Medulla oblongata (tissue), 1 donor: Measurements from ENCODE around the gene SALL3.
"Not testable (repeated sequence)": the region's sequence is repeated elsewhere in the genome, so short reads cannot be mapped to it uniquely, and the experiment has no call there.

Source experiments
- DNase-seq: peaks from one replicate; pipeline ENCODE4 v3.0.0-alpha.2; 2015; ENCODE audit errors: extremely low spot score

SALL3 gene

GRCh38 chr18:78979730-78980278 is at the start of gene SALL3:
SALL3 (plus strand) TSS chr18:78979818; CDS start chr18:78980275, 457 bp downstream.
- peak; percentile 52 for DNase-seq

- no peak for DNase-seq
Measured at GRCh38 chr18:78932281-78932680, 47.3 kb upstream of the SALL3 start.

- no peak for DNase-seq
Measured at GRCh38 chr18:78934003-78934402, 45.6 kb upstream of the SALL3 start.

- DNase-seq: no peak
Measured at GRCh38 chr18:78934551-78935225, 44.9 kb upstream of the SALL3 start.

- DNase-seq: no peak
Measured at GRCh38 chr18:78935406-78935805, 44.2 kb upstream of the SALL3 start.

GRCh38 chr18:78936251-78937005 is 43.2 kb upstream of the SALL3 start:
- DNase-seq: no peak

- DNase-seq: no peak
Measured at GRCh38 chr18:78937166-78937565, 42.5 kb upstream of the SALL3 start.

- no peak for DNase-seq
Measured at GRCh38 chr18:78939105-78939504, 40.5 kb upstream of the SALL3 start.

GRCh38 chr18:78939734-78940494 is 39.7 kb upstream of the SALL3 start:
- DNase-seq: no peak

- not testable (repeated sequence) for DNase-seq
Measured at GRCh38 chr18:78942236-78942635, 37.4 kb upstream of the SALL3 start.

- DNase-seq: no peak
Measured at GRCh38 chr18:78945628-78946027, 34.0 kb upstream of the SALL3 start.

GRCh38 chr18:78947291-78947690 is 32.3 kb upstream of the SALL3 start:
- no peak for DNase-seq

- DNase-seq: no peak
Measured at GRCh38 chr18:78948221-78948620, 31.4 kb upstream of the SALL3 start.

GRCh38 chr18:78948707-78949106 is 30.9 kb upstream of the SALL3 start:
- no peak for DNase-seq

GRCh38 chr18:78949216-78949615 is 30.4 kb upstream of the SALL3 start:
- DNase-seq: no peak

- no peak for DNase-seq
Measured at GRCh38 chr18:78950386-78950785, 29.2 kb upstream of the SALL3 start.

GRCh38 chr18:78953566-78953965 is 26.1 kb upstream of the SALL3 start:
- DNase-seq: no peak

GRCh38 chr18:78955051-78955450 is 24.6 kb upstream of the SALL3 start:
- no peak for DNase-seq

GRCh38 chr18:78957140-78957539 is 22.5 kb upstream of the SALL3 start:
- no peak for DNase-seq

- DNase-seq: no peak
Measured at GRCh38 chr18:78960709-78961108, 18.9 kb upstream of the SALL3 start.

- DNase-seq: no peak
Measured at GRCh38 chr18:78962098-78962497, 17.5 kb upstream of the SALL3 start.

GRCh38 chr18:78964727-78965126 is 14.9 kb upstream of the SALL3 start:
- DNase-seq: not testable (repeated sequence)
